Keratinocyte (primary cell): Measurements from ENCODE around the gene CCN5. TPM values are rescaled to one million over a fixed set of nuclear protein-coding genes. Genes with fewer than 3 reads are reported as not detected.

ENCODE experiments used
- DNase-seq: peaks from one replicate; pipeline ENCODE4 v3.0.0-alpha.2; 2011; ENCODE audit warnings: low read depth, missing footprints, low spot score
- FAIRE-seq: peaks from 2 replicates; lab custom pipeline; 2011; peaks lifted over from hg19 to GRCh38; lab: Jason Lieb, UNC
- H2AFZ ChIP-seq: 2 replicates; pipeline ENCODE4 v1.6.0; 2012; ENCODE audit warnings: low read length, control low read depth, inconsistent platforms; ENCODE audit not compliant: control insufficient read depth
- H3K27ac ChIP-seq: 2 replicates; pipeline ENCODE4 v1.5.1; 2011; ENCODE audit warnings: low read length; ENCODE audit not compliant: control insufficient read depth, insufficient read depth
- H3K27me3 ChIP-seq: 3 replicates; pipeline ENCODE4 v1.6.0; 2011; ENCODE audit warnings: low read length; ENCODE audit not compliant: control insufficient read depth, insufficient read depth; ENCODE audit errors: extremely low read depth
- H3K36me3 ChIP-seq, 2 experiments: 2 replicates in 1 of 2; 3 replicates in 1 of 2; pipeline ENCODE4 v1.5.1; 2011; ENCODE audit warnings: low read length in 2 of 2, mild to moderate bottlenecking in 1 of 2; ENCODE audit not compliant: control insufficient read depth in 2 of 2, insufficient read depth in 2 of 2; ENCODE audit errors: extremely low read depth in 1 of 2
- H3K4me1 ChIP-seq: 3 replicates; pipeline ENCODE4 v1.5.1; 2011; ENCODE audit warnings: low read length; ENCODE audit not compliant: control insufficient read depth, insufficient read depth; ENCODE audit errors: extremely low read depth
- H3K4me2 ChIP-seq: 3 replicates; pipeline ENCODE4 v1.6.0; 2011; ENCODE audit warnings: low read depth, low read length; ENCODE audit not compliant: control insufficient read depth, insufficient read depth; ENCODE audit errors: extremely low read depth
- H3K4me3 ChIP-seq, 3 experiments: fragments of 200-600 bp in 1 of 3; sonication (generic) in 1 of 3; 2 replicates in 2 of 3; 3 replicates in 1 of 3; pipeline ENCODE4 v1.5.1; 2011 to 2016; ENCODE audit warnings: low read length in 3 of 3, mild to moderate bottlenecking in 3 of 3, control low read depth in 2 of 3, inconsistent platforms in 1 of 3, low read depth in 1 of 3, mixed read lengths in 1 of 3, mixed run types in 1 of 3, moderate library complexity in 1 of 3; ENCODE audit not compliant: control insufficient read depth in 2 of 3, insufficient read depth in 2 of 3; ENCODE audit errors: extremely low read depth in 1 of 3
- H3K79me2 ChIP-seq: 2 replicates; pipeline ENCODE4 v1.6.0; 2012; ENCODE audit warnings: low read length; ENCODE audit not compliant: control insufficient read depth, insufficient read depth
- H3K9ac ChIP-seq: 3 replicates; pipeline ENCODE4 v1.6.0; 2011; ENCODE audit warnings: low read length; ENCODE audit not compliant: control insufficient read depth, insufficient read depth; ENCODE audit errors: extremely low read depth
- H3K9me1 ChIP-seq: 3 replicates; pipeline ENCODE4 v1.6.0; 2011; ENCODE audit warnings: low read length; ENCODE audit not compliant: control insufficient read depth, insufficient read depth; ENCODE audit errors: extremely low read depth
- H3K9me3 ChIP-seq: 2 replicates; pipeline ENCODE4 v1.5.1; 2012; ENCODE audit warnings: low read depth, low read length; ENCODE audit not compliant: control insufficient read depth
- H4K20me1 ChIP-seq: 3 replicates; pipeline ENCODE4 v1.6.0; 2011; ENCODE audit warnings: low read length; ENCODE audit not compliant: control insufficient read depth, insufficient read depth; ENCODE audit errors: extremely low read depth
- EZH2 ChIP-seq: IDR thresholded peaks from one replicate; pipeline ENCODE4 v1.6.1; 2012; ENCODE audit warnings: inconsistent platforms, mild to moderate bottlenecking, low read length, moderate library complexity
- dilution Hi-C: fragments of 300-500 bp; cut with MboI; formaldehyde crosslinking; loops from one replicate; pipeline ENCODE4 v1.7.0; 2020; ENCODE audit warnings: low sequenced_read_pairs; ENCODE audit not compliant: extremely low pct_ligation_motif_present
- polyA plus RNA-seq, 5 experiments: library from polyadenylated mRNA; depleted of rRNA in 3 of 5; stranded (reverse) in 3 of 5; stranded (forward) in 1 of 5; unstranded in 1 of 5; fragments of >200 nt; gene quantifications; 1 replicate in 1 of 5; 2 replicates in 3 of 5; 3 replicates in 1 of 5; pipeline versions ENCODE4 v1.2.1 to v1.2.3, GENCODE V29; 2011 to 2012; ENCODE audit warnings: missing spikeins in 2 of 5, low read depth in 1 of 5, low replicate concordance in 1 of 5
- TF ChIP-seq, protein P1 (sequence below), 3 experiments: IDR thresholded peaks in 1 of 3; conservative IDR thresholded peaks in 1 of 3; optimal IDR thresholded peaks in 1 of 3; 2 replicates in 2 of 3; 3 replicates in 1 of 3; pipeline versions ENCODE3 to v1.5.1; 2011; ENCODE audit warnings: low read length in 3 of 3, mild to moderate bottlenecking in 3 of 3, moderate library complexity in 2 of 3, control low read depth in 1 of 3, inconsistent platforms in 1 of 3; ENCODE audit not compliant: insufficient read depth in 2 of 3; ENCODE audit errors: extremely low read depth in 1 of 3

Gene CCN5
- polyA plus RNA-seq, 1 donor (not counting 4 experiments of a cell fraction or from before 2014, with no cell fraction given) = not detected

DNA sequence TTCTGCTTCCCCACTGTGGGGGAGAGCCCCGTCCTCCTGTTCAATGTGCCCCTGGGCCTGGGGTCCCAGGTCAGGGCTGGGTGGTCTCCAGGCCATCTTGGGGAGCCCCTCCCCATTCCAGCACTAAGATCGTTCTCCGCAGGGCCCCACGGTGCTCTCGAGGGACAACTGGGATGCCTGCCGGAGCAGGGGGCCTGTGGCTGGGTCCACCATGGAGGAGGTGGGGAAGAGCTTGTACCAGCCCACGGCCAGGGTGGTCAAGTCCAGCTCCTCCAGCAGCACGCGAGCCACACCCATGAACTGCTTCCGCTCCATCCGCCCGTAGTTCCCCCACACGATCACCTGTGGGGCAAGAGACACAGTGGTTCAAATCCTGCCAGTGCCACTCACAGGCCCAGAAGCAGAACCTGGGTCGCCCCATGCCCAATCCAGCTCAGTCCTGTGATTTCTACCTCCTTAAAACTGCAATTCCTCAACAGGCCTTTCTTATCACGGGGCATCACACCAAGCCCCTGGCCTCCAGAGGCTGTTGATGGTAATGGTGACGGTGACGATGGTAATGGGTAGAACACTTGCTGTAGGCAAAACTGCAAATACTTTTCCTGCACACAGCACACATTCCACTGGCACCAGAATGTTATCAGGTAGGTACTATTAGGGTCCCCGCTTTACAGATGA is 41.0 kb downstream of the CCN5 start:
- Histone ChIP-seq H3K9ac (no peak overlapping the region), H3K36me3 (no peaks in the 10 kb centered on the region), H3K4me3 (no peak overlapping the region), H2AFZ (no peak overlapping the region), H3K27me3 (peaks cover 36% of the 10 kb centered on the region), H3K9me3 (no peaks in the 10 kb centered on the region), H4K20me1 (no peaks in the 10 kb centered on the region), H3K79me2 (no peaks in the 10 kb centered on the region), H3K4me2 (no peak overlapping the region), H3K4me1 (no peaks in the 10 kb centered on the region), H3K9me1 (no peaks in the 10 kb centered on the region), H3K27ac (no peak overlapping the region)
- DNase-seq = no peak
- FAIRE-seq = no peak
- TF ChIP-seq EZH2 = no peak
- TF ChIP-seq, protein P1, sequence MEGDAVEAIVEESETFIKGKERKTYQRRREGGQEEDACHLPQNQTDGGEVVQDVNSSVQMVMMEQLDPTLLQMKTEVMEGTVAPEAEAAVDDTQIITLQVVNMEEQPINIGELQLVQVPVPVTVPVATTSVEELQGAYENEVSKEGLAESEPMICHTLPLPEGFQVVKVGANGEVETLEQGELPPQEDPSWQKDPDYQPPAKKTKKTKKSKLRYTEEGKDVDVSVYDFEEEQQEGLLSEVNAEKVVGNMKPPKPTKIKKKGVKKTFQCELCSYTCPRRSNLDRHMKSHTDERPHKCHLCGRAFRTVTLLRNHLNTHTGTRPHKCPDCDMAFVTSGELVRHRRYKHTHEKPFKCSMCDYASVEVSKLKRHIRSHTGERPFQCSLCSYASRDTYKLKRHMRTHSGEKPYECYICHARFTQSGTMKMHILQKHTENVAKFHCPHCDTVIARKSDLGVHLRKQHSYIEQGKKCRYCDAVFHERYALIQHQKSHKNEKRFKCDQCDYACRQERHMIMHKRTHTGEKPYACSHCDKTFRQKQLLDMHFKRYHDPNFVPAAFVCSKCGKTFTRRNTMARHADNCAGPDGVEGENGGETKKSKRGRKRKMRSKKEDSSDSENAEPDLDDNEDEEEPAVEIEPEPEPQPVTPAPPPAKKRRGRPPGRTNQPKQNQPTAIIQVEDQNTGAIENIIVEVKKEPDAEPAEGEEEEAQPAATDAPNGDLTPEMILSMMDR (optimal IDR thresholded peaks at IDR 0.05 in 1 of 3, IDR thresholded peaks at IDR 0.05 in 1 of 3, conservative IDR thresholded peaks at IDR 0.05 in 1 of 3; ENCODE audit: extremely low read depth in 1 of 3, insufficient read depth in 2 of 3, low read length in 3 of 3) = no peak
- dilution Hi-C loops = loop anchor here (25.0 kb wide), 1 partner anchor 106 kb away; no protein-coding TSS in a partner anchor

DNA sequence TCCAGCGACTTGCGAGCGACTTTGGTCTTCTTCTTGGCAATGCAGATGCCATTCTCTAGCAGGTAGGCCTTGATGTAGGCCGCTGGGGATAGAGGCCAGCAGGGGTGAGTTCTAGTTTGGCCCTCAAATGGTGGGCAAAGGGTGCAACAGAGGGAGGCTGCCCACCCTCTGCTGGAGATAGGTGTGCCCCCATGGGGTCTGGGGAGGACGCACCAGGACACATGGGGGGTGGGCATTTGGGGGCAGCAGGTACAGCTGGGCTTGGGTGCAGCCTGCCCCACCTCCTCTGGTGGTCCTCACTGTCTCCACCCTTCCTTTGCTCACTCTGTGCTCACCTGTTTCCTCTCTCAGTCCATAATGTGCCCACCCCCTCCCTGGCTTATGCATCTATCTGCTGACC is 41.8 kb downstream of the CCN5 start:
- Histone ChIP-seq H3K4me1 (no peaks in the 10 kb centered on the region), H3K27ac (no peak overlapping the region), H3K36me3 (no peaks in the 10 kb centered on the region), H3K9me3 (no peaks in the 10 kb centered on the region), H3K4me3 (no peak overlapping the region), H3K27me3 (peaks cover 31% of the 10 kb centered on the region), H3K79me2 (no peaks in the 10 kb centered on the region), H4K20me1 (no peaks in the 10 kb centered on the region), H2AFZ (no peak overlapping the region), H3K4me2 (no peak overlapping the region), H3K9ac (no peak overlapping the region), H3K9me1 (no peaks in the 10 kb centered on the region)
- TF ChIP-seq EZH2 = no peak
- TF ChIP-seq, protein P1 (optimal IDR thresholded peaks at IDR 0.05 in 1 of 3, IDR thresholded peaks at IDR 0.05 in 1 of 3, conservative IDR thresholded peaks at IDR 0.05 in 1 of 3; ENCODE audit: extremely low read depth in 1 of 3, insufficient read depth in 2 of 3, low read length in 3 of 3) = no peak
- dilution Hi-C loops = loop anchor here (25.0 kb wide), 1 partner anchor 105 kb away; no protein-coding TSS in a partner anchor
- DNase-seq (no peak), FAIRE-seq (no peak)
